ENCODE data around the gene PCDHGA6. TPM values are rescaled to one million over a fixed set of nuclear protein-coding genes. Genes with fewer than 3 reads are reported as not detected.
A peak's percentile ranks its signal among the peaks of the same experiment; 100 is the strongest.
"Not testable (repeated sequence)": the region's sequence is repeated elsewhere in the genome, so short reads cannot be mapped to it uniquely, and the experiment has no call there.

The PCDHGA6 gene
- total RNA-seq, 4 donors from 2014 or later: 2.4 to 7.5 (median 3.7) TPM

DNA sequence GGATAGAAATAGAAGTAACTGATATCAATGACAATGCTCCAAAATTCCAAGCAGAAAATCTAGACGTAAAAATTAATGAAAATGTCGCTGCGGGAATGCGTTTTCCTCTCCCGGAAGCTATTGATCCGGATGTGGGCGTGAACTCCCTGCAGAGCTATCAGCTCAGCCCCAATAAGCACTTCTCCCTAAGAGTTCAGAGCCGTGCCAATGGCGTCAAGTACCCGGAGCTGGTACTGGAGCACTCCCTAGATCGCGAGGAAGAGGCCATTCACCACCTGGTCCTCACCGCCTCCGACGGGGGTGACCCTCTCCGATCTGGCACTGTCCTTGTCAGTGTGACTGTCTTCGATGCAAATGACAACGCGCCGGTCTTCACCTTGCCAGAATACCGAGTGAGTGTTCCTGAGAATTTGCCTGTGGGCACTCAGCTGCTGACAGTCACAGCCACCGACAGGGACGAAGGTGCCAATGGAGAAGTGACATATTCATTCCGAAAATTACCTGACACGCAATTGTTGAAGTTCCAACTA is 39.9 kb downstream of the PCDHGA6 start:
- in situ Hi-C loops (cut with MboI; ENCODE audit: low pct_ligation_motif_present in 1 of 4, low pct_unique_long_range_greater_than_20kb in 1 of 4, low sequenced_read_pairs in 3 of 4): loop anchor here in 1 of 4 donors (10.0 kb wide), 1 partner anchor 141 kb away; no protein-coding TSS in a partner anchor
- Histone ChIP-seq H3K4me3 (peak overlapping the region in 3 of 4 donors; percentile 16 to 44 (median 18)), H3K9me3 (peaks cover 55 to 94% of the 10 kb centered on the region in 2 donors), H3K27me3 (peaks cover 8% of the 10 kb centered on the region), H3K27ac (peak overlapping the region in 1 of 4 donors; percentile 2), H3K36me3 (no peaks in the 10 kb centered on the region), H3K4me1 (no peaks in the 10 kb centered on the region)
- 37 to 46% methylated on average over 2 to 25 of the region's 25 CpGs for WGBS, 2 donors (ENCODE audit: low coverage in 1 of 2)
- no peak for TF ChIP-seq POLR2AphosphoS5 (IDR thresholded peaks at IDR 0.05)
- no peak for TF ChIP-seq POLR2A (IDR thresholded peaks at IDR 0.05)
- TF ChIP-seq, protein P1, sequence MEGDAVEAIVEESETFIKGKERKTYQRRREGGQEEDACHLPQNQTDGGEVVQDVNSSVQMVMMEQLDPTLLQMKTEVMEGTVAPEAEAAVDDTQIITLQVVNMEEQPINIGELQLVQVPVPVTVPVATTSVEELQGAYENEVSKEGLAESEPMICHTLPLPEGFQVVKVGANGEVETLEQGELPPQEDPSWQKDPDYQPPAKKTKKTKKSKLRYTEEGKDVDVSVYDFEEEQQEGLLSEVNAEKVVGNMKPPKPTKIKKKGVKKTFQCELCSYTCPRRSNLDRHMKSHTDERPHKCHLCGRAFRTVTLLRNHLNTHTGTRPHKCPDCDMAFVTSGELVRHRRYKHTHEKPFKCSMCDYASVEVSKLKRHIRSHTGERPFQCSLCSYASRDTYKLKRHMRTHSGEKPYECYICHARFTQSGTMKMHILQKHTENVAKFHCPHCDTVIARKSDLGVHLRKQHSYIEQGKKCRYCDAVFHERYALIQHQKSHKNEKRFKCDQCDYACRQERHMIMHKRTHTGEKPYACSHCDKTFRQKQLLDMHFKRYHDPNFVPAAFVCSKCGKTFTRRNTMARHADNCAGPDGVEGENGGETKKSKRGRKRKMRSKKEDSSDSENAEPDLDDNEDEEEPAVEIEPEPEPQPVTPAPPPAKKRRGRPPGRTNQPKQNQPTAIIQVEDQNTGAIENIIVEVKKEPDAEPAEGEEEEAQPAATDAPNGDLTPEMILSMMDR (IDR thresholded peaks at IDR 0.05): no peak
- TF ChIP-seq EP300 (IDR thresholded peaks at IDR 0.05; ENCODE audit: low read depth): no peak
- DNase-seq: no peak
- intact Hi-C loops (cut with DNase I; ENCODE audit: low total_unique reads): loop anchor here (10.0 kb wide), 1 partner anchor 151 kb away; no protein-coding TSS in a partner anchor

DNA sequence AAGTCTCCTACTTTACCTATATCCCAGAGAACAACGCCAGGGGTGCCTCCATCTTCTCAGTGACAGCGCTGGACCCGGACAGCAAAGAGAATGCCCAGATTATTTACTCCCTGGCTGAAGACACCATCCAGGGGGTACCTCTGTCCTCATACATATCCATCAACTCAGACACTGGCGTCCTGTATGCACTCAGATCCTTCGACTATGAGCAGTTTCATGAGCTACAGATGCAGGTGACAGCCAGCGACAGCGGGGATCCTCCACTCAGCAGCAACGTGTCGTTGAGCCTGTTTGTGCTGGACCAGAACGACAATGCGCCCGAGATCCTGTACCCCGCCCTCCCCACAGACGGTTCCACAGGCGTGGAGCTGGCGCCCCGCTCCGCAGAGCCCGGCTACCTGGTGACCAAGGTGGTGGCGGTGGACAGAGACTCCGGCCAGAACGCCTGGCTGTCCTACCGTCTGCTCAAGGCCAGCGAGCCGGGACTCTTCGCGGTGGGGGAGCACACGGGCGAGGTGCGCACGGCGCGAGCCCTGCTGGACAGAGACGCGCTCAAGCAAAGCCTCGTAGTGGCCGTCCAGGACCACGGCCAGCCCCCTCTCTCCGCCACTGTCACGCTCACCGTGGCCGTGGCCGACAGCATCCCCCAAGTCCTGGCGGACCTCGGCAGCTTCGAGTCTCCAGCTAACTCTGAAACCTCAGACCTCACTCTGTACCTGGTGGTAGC is 41.0 kb downstream of the PCDHGA6 start:
- not testable (repeated sequence) for DNase-seq, H3K4me1 ChIP-seq, H3K36me3 ChIP-seq, H3K4me3 ChIP-seq, H3K27me3 ChIP-seq, H3K27ac ChIP-seq
- 56% methylated on average over 34 of the region's 46 CpGs; no CpG with 5 or more reads in 1 of the 2 donors for WGBS, 2 donors (ENCODE audit: low coverage in 1 of 2)
- in situ Hi-C loops (cut with MboI; ENCODE audit: low pct_ligation_motif_present in 1 of 4, low pct_unique_long_range_greater_than_20kb in 1 of 4, low sequenced_read_pairs in 3 of 4): loop anchor here in 1 of 4 donors (10.0 kb wide), 1 partner anchor 140 kb away; no protein-coding TSS in a partner anchor
- H3K9me3 ChIP-seq: peaks cover 55 to 94% of the 10 kb centered on the region in 2 donors
- intact Hi-C loops (cut with DNase I; ENCODE audit: low total_unique reads): loop anchor here (10.0 kb wide), 1 partner anchor 150 kb away; no protein-coding TSS in a partner anchor

DNA sequence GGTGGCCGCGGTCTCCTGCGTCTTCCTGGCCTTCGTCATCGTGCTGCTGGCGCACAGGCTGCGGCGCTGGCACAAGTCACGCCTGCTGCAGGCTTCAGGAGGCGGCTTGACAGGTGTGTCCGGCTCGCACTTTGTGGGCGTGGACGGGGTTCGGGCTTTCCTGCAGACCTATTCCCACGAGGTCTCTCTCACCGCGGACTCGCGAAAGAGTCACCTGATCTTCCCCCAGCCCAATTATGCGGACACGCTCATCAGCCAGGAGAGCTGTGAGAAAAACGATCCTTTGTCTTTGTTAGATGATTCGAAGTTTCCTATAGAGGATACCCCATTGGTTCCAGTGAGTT is 41.6 kb downstream of the PCDHGA6 start:
- H3K27me3 ChIP-seq, H3K27ac ChIP-seq, H3K4me1 ChIP-seq, H3K36me3 ChIP-seq, DNase-seq, H3K4me3 ChIP-seq: not testable (repeated sequence)
- intact Hi-C loops (cut with DNase I; ENCODE audit: low total_unique reads): loop anchor here (10.0 kb wide), 1 partner anchor 150 kb away; no protein-coding TSS in a partner anchor
- WGBS, 2 donors (ENCODE audit: low coverage in 1 of 2): 58 to 69% methylated on average over 3 to 24 of the region's 24 CpGs
- in situ Hi-C loops (cut with MboI; ENCODE audit: low pct_ligation_motif_present in 1 of 4, low pct_unique_long_range_greater_than_20kb in 1 of 4, low sequenced_read_pairs in 3 of 4): loop anchor here in 1 of 4 donors (10.0 kb wide), 1 partner anchor 140 kb away; no protein-coding TSS in a partner anchor
- H3K9me3 ChIP-seq: peaks cover 55 to 94% of the 10 kb centered on the region in 2 donors

DNA sequence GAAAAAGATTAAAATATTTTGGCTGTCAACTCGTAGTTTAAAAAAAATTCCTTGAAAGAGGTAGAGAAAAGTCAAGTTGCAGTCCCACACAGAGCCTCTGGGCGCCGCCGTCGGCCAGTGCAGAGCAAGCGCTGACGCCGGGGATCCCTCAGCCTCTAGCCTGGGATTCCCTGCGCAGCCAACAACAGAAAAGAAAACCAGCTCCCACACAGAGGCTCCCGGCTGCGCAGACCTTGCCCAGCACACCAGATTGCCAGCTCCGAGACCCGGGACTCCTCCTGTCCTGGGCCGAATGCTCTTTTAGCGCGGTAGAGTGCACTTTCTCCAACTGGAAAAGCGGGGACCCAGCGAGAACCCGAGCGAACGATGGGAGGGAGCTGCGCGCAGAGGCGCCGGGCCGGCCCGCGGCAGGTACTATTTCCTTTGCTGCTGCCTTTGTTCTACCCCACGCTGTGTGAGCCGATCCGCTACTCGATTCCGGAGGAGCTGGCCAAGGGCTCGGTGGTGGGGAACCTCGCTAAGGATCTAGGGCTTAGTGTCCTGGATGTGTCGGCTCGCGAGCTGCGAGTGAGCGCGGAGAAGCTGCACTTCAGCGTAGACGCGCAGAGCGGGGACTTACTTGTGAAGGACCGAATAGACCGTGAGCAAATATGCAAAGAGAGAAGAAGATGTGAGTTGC is 43.9 kb downstream of the PCDHGA6 start, which contains the start of gene PCDHGB7:
Gene PCDHGB7 (plus strand): TSS at position 184 of the 679 bp plus-strand sequence. CDS start 183 bp downstream, at position 367.
- peak within 1 kb of the TSS in 1 of 4 donors; percentile 8 for H3K27ac ChIP-seq
- DNase-seq: peak; percentile 58
- TF ChIP-seq, protein P1 (IDR thresholded peaks at IDR 0.05): peak; percentile 39 to 51 (median 43)
- intact Hi-C loops (cut with DNase I; ENCODE audit: low total_unique reads) (loop anchor here (10.0 kb wide), 1 partner anchor 147 kb away; no protein-coding TSS in a partner anchor), in situ Hi-C loops (cut with MboI; ENCODE audit: low pct_ligation_motif_present in 1 of 4, low pct_unique_long_range_greater_than_20kb in 1 of 4, low sequenced_read_pairs in 3 of 4) (loop anchor here in 1 of 4 donors (10.0 kb wide), 1 partner anchor 137 kb away; no protein-coding TSS in a partner anchor)
- not testable (repeated sequence) for H3K36me3 ChIP-seq, H3K4me1 ChIP-seq, H3K27me3 ChIP-seq
- peak within 1 kb of the TSS in 3 of 4 donors; percentile 15 to 37 (median 15) for H3K4me3 ChIP-seq
- peaks cover 56 to 96% of the 10 kb centered on the region in 2 donors for H3K9me3 ChIP-seq
- WGBS, 2 donors (ENCODE audit: low coverage in 1 of 2): 38 to 41% methylated on average over 16 to 47 of the region's 47 CpGs
